SK-N-SH (cell line): ENCODE measurements around the gene TCIRG1. TPM values are rescaled to one million over a fixed set of nuclear protein-coding genes. Genes with fewer than 3 reads are reported as not detected.

Experiments used
- CTCF ChIA-PET: fragments of 300-600, 350-600 bp; formaldehyde crosslinking; extraction: SDS; loops from one replicate; lab custom pipeline; 2021; lab: Yijun Ruan, JAX
- POLR2A ChIA-PET: fragments of 350-600 bp; sonication (Branson Sonifier 250); formaldehyde crosslinking; extraction: SDS; loops from one replicate; lab custom pipeline; 2020; ENCODE audit warnings: antibody characterized with exemption, inconsistent platforms; lab: Yijun Ruan, JAX
- DNase-seq: peaks from one replicate; pipeline ENCODE4 v3.0.0; 2012
- H2AFZ ChIP-seq: fragments of 200-600 bp; sonication (generic); 2 replicates; pipeline ENCODE4 v1.8.1; 2016; ENCODE audit warnings: antibody characterized with exemption, mild to moderate bottlenecking, low read depth
- H3F3A ChIP-seq: fragments of 200-600 bp; sonication (generic); replicated peaks from 2 replicates; pipeline ENCODE3; 2016; ENCODE audit warnings: antibody characterized with exemption, mild to moderate bottlenecking; ENCODE audit not compliant: insufficient read depth
- H3K27ac ChIP-seq, 2 experiments: fragments of 200-500 bp in 1 of 2; fragments of 200-600 bp in 1 of 2; sonication (Bioruptor generic) in 1 of 2; sonication (generic), shearing (Covaris generic) in 1 of 2; 2 replicates each; pipeline versions ENCODE4 v1.5.1 to v1.6.1; 2014 to 2016; ENCODE audit warnings: low read depth in 2 of 2, inconsistent platforms in 1 of 2, low read length in 1 of 2, mild to moderate bottlenecking in 1 of 2, mixed read lengths in 1 of 2
- H3K27me3 ChIP-seq: fragments of 200-600 bp; sonication (generic), shearing (Covaris generic); 2 replicates; pipeline ENCODE4 v1.6.1; 2016; ENCODE audit warnings: mixed run types; ENCODE audit not compliant: insufficient read depth
- H3K36me3 ChIP-seq, 2 experiments: fragments of 200-500 bp in 1 of 2; fragments of 200-600 bp in 1 of 2; sonication (Bioruptor generic) in 1 of 2; sonication (generic) in 1 of 2; replicated peaks in 1 of 2; 2 replicates each; pipeline versions ENCODE3 to v1.5.1; 2014 to 2016; ENCODE audit warnings: low read length in 1 of 2, mild to moderate bottlenecking in 1 of 2; ENCODE audit not compliant: insufficient read depth in 2 of 2, control insufficient read depth in 1 of 2
- H3K4me1 ChIP-seq, 2 experiments: fragments of 200-500 bp in 1 of 2; fragments of 200-600 bp in 1 of 2; sonication (Bioruptor generic) in 1 of 2; sonication (generic), shearing (Covaris generic) in 1 of 2; 2 replicates each; pipeline versions ENCODE4 v1.5.1 to v1.6.1; 2014 to 2016; ENCODE audit warnings: low read depth in 1 of 2, low read length in 1 of 2, mixed run types in 1 of 2; ENCODE audit not compliant: insufficient read depth in 2 of 2, control insufficient read depth in 1 of 2
- H3K4me2 ChIP-seq: fragments of 200-600 bp; sonication (generic), shearing (Covaris generic); 2 replicates; pipeline ENCODE4 v1.6.1; 2017; ENCODE audit warnings: mixed run types
- H3K4me3 ChIP-seq, 2 experiments: fragments of 200-500 bp in 1 of 2; fragments of 200-600 bp in 1 of 2; sonication (Bioruptor generic) in 1 of 2; sonication (generic), shearing (Covaris generic) in 1 of 2; 2 replicates each; pipeline versions ENCODE4 v1.5.1 to v1.8.1; 2014 to 2016; ENCODE audit warnings: low read depth in 2 of 2, inconsistent platforms in 1 of 2, low read length in 1 of 2, mild to moderate bottlenecking in 1 of 2, mixed read lengths in 1 of 2, moderate library complexity in 1 of 2
- H3K79me2 ChIP-seq: fragments of 200-600 bp; sonication (generic); 2 replicates; pipeline ENCODE4 v1.8.1; 2017; ENCODE audit warnings: mild to moderate bottlenecking; ENCODE audit not compliant: insufficient read depth
- H3K9ac ChIP-seq: fragments of 200-600 bp; sonication (generic); 2 replicates; pipeline ENCODE4 v1.6.1; 2017; ENCODE audit warnings: mixed run types
- H3K9me2 ChIP-seq: fragments of 200-600 bp; sonication (generic); 2 replicates; pipeline ENCODE4 v1.6.1; 2017; ENCODE audit warnings: mixed run types
- H3K9me3 ChIP-seq: fragments of 200-600 bp; sonication (generic); 2 replicates; pipeline ENCODE4 v1.6.1; 2017; ENCODE audit warnings: mixed run types, mild to moderate bottlenecking, moderate library complexity
- H4K20me1 ChIP-seq: fragments of 200-600 bp; sonication (generic); 2 replicates; pipeline ENCODE4 v1.6.1; 2017; ENCODE audit warnings: mild to moderate bottlenecking, mixed run types; ENCODE audit not compliant: insufficient read depth
- EP300 ChIP-seq, 2 experiments: IDR thresholded peaks; 2 replicates each; pipeline versions ENCODE4 v1.4.0 to v1.6.1; 2012; ENCODE audit warnings: borderline replicate concordance in 1 of 2, low read depth in 1 of 2, low read length in 1 of 2
- FOXJ3 ChIP-seq: sonication (generic); formaldehyde crosslinking; IDR thresholded peaks from 2 replicates; pipeline ENCODE4 v1.5.1; 2020; ENCODE audit warnings: mild to moderate bottlenecking, missing genetic modification reagents
- FOXM1 ChIP-seq: IDR thresholded peaks from 2 replicates; pipeline ENCODE4 v1.4.0; 2012; ENCODE audit warnings: low read depth, mild to moderate bottlenecking
- GABPA ChIP-seq: IDR thresholded peaks from 2 replicates; pipeline ENCODE4 v1.4.0; 2012; ENCODE audit warnings: low read depth, mild to moderate bottlenecking
- MEF2A ChIP-seq: IDR thresholded peaks from 2 replicates; pipeline ENCODE4 v1.4.0; 2012; ENCODE audit warnings: low read depth, borderline replicate concordance
- MXI1 ChIP-seq: IDR thresholded peaks from 2 replicates; pipeline ENCODE4 v1.6.1; 2012; ENCODE audit warnings: mild to moderate bottlenecking, low read depth, low read length, improper control_type of control experiment
- NFIC ChIP-seq: IDR thresholded peaks from 2 replicates; pipeline ENCODE4 v1.4.0; 2012; ENCODE audit warnings: borderline replicate concordance
- RAD21 ChIP-seq: IDR thresholded peaks from 2 replicates; pipeline ENCODE4 v1.6.1; 2012; ENCODE audit warnings: mild to moderate bottlenecking, low read length
- RCOR1 ChIP-seq: fragments of 150-350 bp; IDR thresholded peaks from 2 replicates; pipeline ENCODE4 v1.6.1; 2017; ENCODE audit warnings: antibody characterized with exemption, low read length
- RFX5 ChIP-seq: IDR thresholded peaks from 2 replicates; pipeline ENCODE4 v1.6.1; 2012; ENCODE audit warnings: mild to moderate bottlenecking, improper control_type of control experiment, low read length
- SMC3 ChIP-seq: IDR thresholded peaks from 2 replicates; pipeline ENCODE4 v1.6.1; 2012; ENCODE audit warnings: low read depth, low read length, improper control_type of control experiment
- TCF12 ChIP-seq: IDR thresholded peaks from 2 replicates; pipeline ENCODE4 v1.4.0; 2012
- YY1 ChIP-seq: IDR thresholded peaks from 2 replicates; pipeline ENCODE4 v1.4.0; 2012; ENCODE audit warnings: low read depth, mild to moderate bottlenecking
- ZBTB33 ChIP-seq: IDR thresholded peaks from 2 replicates; pipeline ENCODE4 v1.4.0; 2012; ENCODE audit warnings: low read depth, borderline replicate concordance
- WGBS: methylation state at CpG from one replicate; pipeline ENCODE4 v1.1.6; 2017; ENCODE audit warnings: low lambda C conversion rate; 5-methylcytosine and 5-hydroxymethylcytosine counted together
- polyA plus RNA-seq, 3 experiments: library from polyadenylated mRNA; depleted of rRNA; stranded (reverse); fragments of >200 nt; gene quantifications; 2 replicates each; pipeline ENCODE4 v1.2.3, GENCODE V29; 2012
- TF ChIP-seq, protein P1 (sequence below): IDR thresholded peaks from 2 replicates; pipeline ENCODE4 v1.6.1; 2012; ENCODE audit warnings: mild to moderate bottlenecking, low read depth, low read length, moderate library complexity
- TF ChIP-seq, protein P2 (sequence below): fragments of 200-600 bp; sonication (generic); IDR thresholded peaks from 2 replicates; pipeline ENCODE4 v1.6.1; 2017; ENCODE audit warnings: antibody characterized with exemption, mild to moderate bottlenecking, moderate library complexity
- TF ChIP-seq, protein P3 (sequence below): fragments of 150-350 bp; IDR thresholded peaks from 2 replicates; pipeline ENCODE4 v1.6.1; 2017; ENCODE audit warnings: antibody characterized with exemption, low read length, low read depth, borderline replicate concordance
- TF ChIP-seq, protein P4 (sequence below): IDR thresholded peaks from 2 replicates; pipeline ENCODE4 v1.4.0; 2012; ENCODE audit warnings: low read depth

Gene TCIRG1
- polyA plus RNA-seq, 1 of the 3 experiments (the other 2 are of a cell fraction), result 0.58 TPM

- Histone ChIP-seq H3K27me3 (no peaks in the 10 kb centered on the region), H3K27ac (peak overlapping the region; percentile 19 to 26; a peak in 2 of 4 replicates), H2AFZ (no peak overlapping the region), H3K9ac (no peak overlapping the region), H3F3A (peaks cover 10% of the 10 kb centered on the region), H3K9me3 (no peaks in the 10 kb centered on the region), H4K20me1 (no peaks in the 10 kb centered on the region), H3K36me3 (no peaks in the 10 kb centered on the region), H3K4me2 (no peak overlapping the region), H3K9me2 (no peaks in the 10 kb centered on the region), H3K79me2 (no peaks in the 10 kb centered on the region), H3K4me1 (peaks cover 0 to 18% of the 10 kb centered on the region in 2 experiments; a peak in 1 of 4 replicates), H3K4me3 (no peak overlapping the region)
- ChIA-PET CTCF (interaction anchor here (0.6 to 2.6 kb wide), 4 partner anchors 15 to 188 kb away, joined by 3 to 11 read pairs (median 4); no protein-coding TSS in a partner anchor), POLR2A (interaction anchor here (1.4 kb wide), 1 partner anchor 16 kb away, joined by 5 read pairs; no protein-coding TSS in a partner anchor)
- TF ChIP-seq, protein P1, sequence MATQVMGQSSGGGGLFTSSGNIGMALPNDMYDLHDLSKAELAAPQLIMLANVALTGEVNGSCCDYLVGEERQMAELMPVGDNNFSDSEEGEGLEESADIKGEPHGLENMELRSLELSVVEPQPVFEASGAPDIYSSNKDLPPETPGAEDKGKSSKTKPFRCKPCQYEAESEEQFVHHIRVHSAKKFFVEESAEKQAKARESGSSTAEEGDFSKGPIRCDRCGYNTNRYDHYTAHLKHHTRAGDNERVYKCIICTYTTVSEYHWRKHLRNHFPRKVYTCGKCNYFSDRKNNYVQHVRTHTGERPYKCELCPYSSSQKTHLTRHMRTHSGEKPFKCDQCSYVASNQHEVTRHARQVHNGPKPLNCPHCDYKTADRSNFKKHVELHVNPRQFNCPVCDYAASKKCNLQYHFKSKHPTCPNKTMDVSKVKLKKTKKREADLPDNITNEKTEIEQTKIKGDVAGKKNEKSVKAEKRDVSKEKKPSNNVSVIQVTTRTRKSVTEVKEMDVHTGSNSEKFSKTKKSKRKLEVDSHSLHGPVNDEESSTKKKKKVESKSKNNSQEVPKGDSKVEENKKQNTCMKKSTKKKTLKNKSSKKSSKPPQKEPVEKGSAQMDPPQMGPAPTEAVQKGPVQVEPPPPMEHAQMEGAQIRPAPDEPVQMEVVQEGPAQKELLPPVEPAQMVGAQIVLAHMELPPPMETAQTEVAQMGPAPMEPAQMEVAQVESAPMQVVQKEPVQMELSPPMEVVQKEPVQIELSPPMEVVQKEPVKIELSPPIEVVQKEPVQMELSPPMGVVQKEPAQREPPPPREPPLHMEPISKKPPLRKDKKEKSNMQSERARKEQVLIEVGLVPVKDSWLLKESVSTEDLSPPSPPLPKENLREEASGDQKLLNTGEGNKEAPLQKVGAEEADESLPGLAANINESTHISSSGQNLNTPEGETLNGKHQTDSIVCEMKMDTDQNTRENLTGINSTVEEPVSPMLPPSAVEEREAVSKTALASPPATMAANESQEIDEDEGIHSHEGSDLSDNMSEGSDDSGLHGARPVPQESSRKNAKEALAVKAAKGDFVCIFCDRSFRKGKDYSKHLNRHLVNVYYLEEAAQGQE, result no peak
- TF ChIP-seq SMC3, result peak; percentile 25
- TF ChIP-seq MXI1, result no peak
- TF ChIP-seq, protein P2, sequence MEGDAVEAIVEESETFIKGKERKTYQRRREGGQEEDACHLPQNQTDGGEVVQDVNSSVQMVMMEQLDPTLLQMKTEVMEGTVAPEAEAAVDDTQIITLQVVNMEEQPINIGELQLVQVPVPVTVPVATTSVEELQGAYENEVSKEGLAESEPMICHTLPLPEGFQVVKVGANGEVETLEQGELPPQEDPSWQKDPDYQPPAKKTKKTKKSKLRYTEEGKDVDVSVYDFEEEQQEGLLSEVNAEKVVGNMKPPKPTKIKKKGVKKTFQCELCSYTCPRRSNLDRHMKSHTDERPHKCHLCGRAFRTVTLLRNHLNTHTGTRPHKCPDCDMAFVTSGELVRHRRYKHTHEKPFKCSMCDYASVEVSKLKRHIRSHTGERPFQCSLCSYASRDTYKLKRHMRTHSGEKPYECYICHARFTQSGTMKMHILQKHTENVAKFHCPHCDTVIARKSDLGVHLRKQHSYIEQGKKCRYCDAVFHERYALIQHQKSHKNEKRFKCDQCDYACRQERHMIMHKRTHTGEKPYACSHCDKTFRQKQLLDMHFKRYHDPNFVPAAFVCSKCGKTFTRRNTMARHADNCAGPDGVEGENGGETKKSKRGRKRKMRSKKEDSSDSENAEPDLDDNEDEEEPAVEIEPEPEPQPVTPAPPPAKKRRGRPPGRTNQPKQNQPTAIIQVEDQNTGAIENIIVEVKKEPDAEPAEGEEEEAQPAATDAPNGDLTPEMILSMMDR, result 0 out of 2 replicates have a peak, but pooled peaks have one; percentile 34
- TF ChIP-seq RAD21, result peak; percentile 40; the same call in 1 of the 2 replicates
- peak; percentile 64 for DNase-seq
- 88% methylated on average over 13 of the region's 27 CpGs for WGBS
Observed at GRCh38 chr11:68021167-68021787, 17.5 kb upstream of the TCIRG1 start.

- Histone ChIP-seq H3K4me1 (peaks cover 10 to 13% of the 10 kb centered on the region in 2 experiments; a peak in 3 of 4 replicates), H3K9me3 (no peaks in the 10 kb centered on the region), H3K79me2 (peaks cover 5% of the 10 kb centered on the region), H3K36me3 (no peaks in the 10 kb centered on the region), H4K20me1 (no peaks in the 10 kb centered on the region), H3K4me2 (no peak overlapping the region), H3K9me2 (no peaks in the 10 kb centered on the region), H3K27ac (no peak overlapping the region), H3K27me3 (no peaks in the 10 kb centered on the region), H3K4me3 (no peak overlapping the region), H3K9ac (no peak overlapping the region), H2AFZ (no peak overlapping the region), H3F3A (peaks cover 10% of the 10 kb centered on the region)
- ChIA-PET POLR2A (no interaction called here), CTCF (interaction anchor here (1.2 to 2.6 kb wide), 2 partner anchors 147 to 186 kb away, joined by 3 to 11 read pairs; no protein-coding TSS in a partner anchor)
- WGBS, result 33% methylated on average over 1 of the region's 13 CpGs
- DNase-seq, result no peak
- TF ChIP-seq FOXJ3 (CRISPR knock-in tag), result no peak
- no peak for TF ChIP-seq MEF2A
- TF ChIP-seq, protein P3, sequence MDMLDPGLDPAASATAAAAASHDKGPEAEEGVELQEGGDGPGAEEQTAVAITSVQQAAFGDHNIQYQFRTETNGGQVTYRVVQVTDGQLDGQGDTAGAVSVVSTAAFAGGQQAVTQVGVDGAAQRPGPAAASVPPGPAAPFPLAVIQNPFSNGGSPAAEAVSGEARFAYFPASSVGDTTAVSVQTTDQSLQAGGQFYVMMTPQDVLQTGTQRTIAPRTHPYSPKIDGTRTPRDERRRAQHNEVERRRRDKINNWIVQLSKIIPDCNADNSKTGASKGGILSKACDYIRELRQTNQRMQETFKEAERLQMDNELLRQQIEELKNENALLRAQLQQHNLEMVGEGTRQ, result no peak
- no peak for TF ChIP-seq RFX5
- TF ChIP-seq, protein P4, sequence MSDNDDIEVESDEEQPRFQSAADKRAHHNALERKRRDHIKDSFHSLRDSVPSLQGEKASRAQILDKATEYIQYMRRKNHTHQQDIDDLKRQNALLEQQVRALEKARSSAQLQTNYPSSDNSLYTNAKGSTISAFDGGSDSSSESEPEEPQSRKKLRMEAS, result no peak
- TF ChIP-seq TCF12, result no peak
- TF ChIP-seq ZBTB33, result no peak
- no peak for TF ChIP-seq YY1
- no peak for TF ChIP-seq NFIC
- no peak for TF ChIP-seq RCOR1
- no peak for TF ChIP-seq FOXM1
- TF ChIP-seq GABPA, result no peak
- TF ChIP-seq EP300 (IDR thresholded peaks at IDR 0.05; ENCODE audit: borderline replicate concordance in 1 of 2, low read depth in 1 of 2, low read length in 1 of 2), result no peak
- no peak for TF ChIP-seq RAD21
- TF ChIP-seq SMC3, result no peak
Observed at GRCh38 chr11:68022531-68022930, 16.3 kb upstream of the TCIRG1 start.
